GM18502 (cell line): ENCODE results near the gene SIRPB1.
"Not testable (repeated sequence)": the region's sequence is repeated elsewhere in the genome, so short reads cannot be mapped to it uniquely, and the experiment has no call there.

Experiments
- ATAC-seq: cut with Tn5 transposase; IDR thresholded peaks from one replicate; pipeline ENCODE4 v1.9.1; 2021; ENCODE audit warnings: mild to moderate bottlenecking; ENCODE audit not compliant: unreplicated experiment, poor library complexity

SIRPB1 gene

GRCh38 chr20:1637755-1638154, 17.9 kb upstream of the SIRPB1 start:
- no peak for ATAC-seq

DNA sequence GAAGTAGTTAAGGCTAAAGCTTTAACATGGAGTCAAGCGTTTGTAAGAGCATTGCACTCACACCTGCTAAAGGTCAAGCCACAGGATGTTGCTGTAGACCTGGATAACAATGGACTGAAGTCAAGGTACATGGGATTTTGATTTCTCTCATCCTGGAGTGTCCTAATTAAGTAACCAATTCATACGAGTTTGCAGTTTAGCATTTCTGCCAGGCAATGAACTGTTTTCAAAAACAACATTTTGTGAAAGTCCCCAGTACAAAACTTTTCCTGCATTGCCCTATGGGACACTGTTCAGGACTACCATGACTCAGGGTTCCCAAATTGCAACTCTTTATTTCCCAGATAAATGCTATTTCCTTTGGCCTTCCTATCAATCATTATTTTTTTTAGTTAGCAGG, 17.4 kb upstream of the SIRPB1 start:
- no peak for ATAC-seq

DNA sequence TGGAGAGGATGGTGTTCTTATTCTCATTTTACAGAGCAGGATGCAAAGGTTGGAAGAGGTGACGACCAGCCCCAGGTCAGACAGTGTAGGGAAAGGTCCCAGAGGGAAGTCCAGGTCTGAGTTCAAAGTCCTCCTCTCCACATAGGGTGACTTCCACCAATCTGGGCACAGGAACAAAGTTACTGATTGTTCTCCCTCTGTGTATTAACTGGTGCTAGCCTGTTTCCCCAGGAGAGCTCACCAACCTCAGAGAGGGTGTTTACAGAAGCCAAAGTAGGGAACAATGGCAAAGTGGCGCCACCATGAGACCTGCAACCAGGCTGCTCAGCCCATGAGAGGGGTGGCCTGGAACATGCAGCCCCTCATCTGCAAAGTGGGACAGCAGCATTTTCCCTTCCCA, 16.8 kb upstream of the SIRPB1 start:
- no peak for ATAC-seq

DNA sequence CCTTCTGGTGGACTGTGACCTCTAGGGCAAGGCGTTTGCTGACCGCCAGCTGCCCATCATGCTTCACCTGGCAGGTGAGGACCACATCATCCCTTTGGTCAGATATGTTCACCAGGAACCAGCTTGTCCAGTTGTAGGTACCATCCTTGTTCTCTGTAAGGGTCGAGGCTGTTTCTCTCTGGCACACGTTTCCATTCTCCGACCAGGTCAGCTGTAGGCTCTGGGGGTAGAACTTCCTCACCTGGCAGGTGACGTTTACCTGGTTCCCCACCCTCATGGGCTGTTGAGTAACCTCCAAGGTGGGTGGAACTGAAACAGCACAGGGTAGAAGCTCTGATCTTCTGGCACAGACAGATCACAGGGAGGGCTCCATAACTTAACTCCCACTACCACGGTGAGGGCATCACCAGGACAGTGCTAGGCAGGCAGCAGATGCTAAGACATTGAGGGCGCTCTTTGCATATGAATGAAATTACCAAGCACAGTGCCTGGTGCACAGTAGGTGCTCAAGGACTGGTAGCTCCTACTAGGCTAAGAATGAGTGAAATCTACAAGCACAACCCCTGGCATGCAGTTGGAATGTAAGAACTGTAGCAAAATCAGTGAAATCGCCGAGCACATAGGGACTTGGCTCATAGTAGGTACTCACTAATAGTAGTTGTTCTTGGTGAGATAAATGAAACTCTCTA, 15.6 kb upstream of the SIRPB1 start:
- ATAC-seq = no peak

DNA sequence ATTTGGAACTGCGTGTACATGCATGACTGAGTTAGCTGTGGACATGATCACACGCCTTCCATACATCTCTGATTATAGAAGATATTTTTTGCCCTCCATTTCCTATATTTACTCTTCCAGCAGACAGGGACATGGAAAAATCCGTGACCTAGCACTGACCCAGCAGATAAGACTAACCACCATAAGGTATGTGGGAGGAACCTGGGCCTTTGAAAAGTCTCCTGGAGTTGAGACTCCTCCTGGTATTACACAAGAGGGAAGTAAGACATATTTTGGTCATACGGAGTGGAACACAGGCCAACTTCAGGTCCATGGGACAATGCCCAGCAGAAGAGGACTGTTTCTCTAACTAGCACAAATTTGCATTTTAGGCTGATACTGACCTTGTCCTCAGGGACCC, 13.7 kb upstream of the SIRPB1 start:
- no peak for ATAC-seq

- ATAC-seq = no peak
These were observed 12.4 kb upstream of the SIRPB1 start for GRCh38 chr20:1632178-1632577.

DNA sequence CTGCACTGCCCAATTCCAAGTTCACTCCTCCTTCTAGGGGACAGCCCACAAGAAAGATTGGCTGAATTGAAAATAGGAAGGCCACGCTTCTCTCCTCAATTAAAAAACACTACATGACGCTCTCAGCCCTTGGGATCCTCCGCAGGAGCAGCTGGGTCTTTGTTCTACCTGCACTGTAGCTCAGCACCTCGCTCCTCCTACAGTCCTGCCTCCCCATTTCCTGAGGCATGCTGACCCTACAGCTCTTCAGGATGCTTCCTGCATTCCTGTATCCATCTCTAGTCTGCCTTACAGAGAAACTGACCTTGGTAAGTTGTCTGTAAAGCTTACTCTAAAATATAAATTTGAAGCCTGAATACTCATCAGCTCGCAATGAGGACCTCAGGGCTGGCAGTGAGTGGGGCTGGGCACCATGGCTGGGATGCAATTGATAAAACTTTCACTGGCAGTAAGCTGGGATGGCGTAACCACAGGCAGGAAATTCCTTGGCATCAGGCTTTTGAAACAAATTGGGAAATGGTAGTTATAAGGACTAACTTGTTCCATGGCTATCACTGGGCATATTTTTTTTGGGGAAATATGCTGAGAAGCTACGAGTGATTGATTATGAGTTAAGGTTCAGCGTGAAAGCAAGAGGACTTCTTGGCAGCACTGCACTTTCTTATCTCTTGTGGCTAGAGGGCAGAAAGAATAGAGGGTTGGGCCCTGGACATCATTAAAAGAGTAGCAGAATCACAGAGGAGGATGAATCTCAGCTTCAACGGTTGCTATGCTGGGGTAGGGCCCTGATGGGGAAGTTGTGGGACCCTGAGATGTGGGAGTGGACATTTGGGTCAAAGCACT, 11.7 kb upstream of the SIRPB1 start:
- ATAC-seq = no peak

DNA sequence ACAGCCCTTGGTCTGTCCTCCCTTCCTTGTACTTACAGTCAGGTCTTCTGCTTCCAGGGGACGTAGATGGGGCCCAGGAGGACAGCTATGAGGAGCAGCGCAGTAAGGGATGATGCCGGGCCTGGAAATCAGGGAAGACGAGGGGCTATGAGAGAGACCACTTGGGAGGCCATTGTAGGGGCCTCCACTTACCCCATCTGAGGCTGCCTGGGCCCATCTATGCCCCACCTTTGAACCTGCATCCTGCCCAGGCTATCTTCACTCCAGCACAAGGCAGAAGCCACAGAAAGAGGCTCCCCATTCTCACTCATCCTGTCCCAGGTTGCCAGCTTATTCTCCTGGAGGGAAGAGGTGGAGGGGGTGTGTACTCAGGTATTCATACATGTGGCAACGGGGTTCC, 10.4 kb upstream of the SIRPB1 start:
- no peak for ATAC-seq

- no peak for ATAC-seq
These were observed 9.5 kb upstream of the SIRPB1 start for GRCh38 chr20:1629321-1629720.

GRCh38 chr20:1628621-1629020, 8.8 kb upstream of the SIRPB1 start:
- ATAC-seq = no peak

DNA sequence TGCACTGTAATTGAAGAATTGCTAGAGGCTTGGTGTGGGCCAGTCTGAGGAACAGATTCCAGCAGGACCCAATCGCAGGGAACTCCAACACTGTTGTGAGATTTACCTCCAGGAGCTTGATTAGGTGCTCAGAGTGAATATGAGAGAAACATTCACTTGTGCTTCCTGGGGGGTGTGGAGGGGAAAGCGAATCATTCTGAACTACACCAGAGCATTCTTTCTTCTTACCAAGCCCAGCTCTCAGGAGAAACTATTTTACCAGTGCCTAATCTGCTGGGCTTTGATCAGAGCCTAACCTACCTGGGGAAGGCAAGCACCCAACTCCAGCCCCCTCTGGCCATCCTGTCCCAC, 7.4 kb upstream of the SIRPB1 start:
- ATAC-seq = no peak

DNA sequence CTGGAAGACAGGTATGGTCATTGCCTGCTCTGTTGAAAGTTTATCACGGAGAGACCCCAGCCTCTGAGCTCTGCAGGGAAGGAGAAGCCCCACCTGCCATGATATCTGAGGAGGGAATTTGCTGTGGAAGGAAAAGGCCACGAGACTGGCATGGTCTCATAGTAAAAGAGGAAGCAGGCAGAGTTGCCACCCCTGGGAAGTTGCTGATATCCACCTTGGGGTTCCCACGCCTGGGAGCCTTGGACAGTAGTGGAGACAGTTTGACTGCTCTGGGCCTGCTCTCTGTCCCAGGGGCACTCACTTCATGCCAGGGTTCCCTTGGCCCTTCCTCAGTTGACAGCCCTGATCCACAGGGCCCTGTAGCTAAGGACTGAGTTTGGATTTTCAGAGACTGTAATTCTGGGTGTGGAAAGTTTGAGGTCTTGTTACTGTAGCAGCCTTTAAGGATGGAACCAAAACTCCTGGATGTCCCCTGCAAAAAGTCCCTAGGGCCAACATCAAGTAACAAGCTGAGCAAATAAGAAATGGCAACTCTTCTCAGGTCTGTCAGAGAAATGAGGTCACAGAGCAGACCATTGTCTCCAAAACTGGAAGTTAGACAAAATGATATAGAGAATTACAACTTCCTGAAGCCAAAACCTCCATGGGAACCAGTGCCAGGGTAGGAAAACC, 6.9 kb upstream of the SIRPB1 start:
- ATAC-seq = no peak

DNA sequence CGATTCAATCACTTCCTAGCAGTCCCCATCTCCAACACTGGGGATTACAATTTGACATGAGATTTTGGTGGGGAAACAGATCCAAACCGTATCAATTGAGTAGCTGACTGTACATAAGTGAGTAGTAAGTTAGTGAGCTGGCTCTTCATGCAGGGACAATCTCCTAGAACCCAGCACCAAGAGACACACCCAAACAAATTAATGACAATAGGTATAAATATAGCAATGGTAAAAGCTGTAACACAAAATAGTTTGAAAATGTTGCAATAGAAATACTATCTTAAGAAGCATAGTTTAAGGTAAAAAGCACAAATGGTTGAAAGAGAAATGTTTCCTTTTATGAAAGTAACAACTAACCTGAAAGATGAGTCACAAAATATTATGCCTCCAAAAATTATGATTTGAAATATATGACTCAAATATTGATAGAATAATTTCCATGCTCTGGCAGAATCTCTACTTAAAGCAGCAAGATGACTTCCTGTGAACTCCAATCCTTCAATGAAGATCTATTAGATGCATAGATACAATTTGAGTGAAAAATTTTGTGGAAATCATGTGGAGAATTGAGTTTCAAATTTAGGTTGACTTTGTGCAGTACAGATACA, 5.4 kb upstream of the SIRPB1 start:
- ATAC-seq = no peak

GRCh38 chr20:1623501-1624205, 3.8 kb upstream of the SIRPB1 start:
- ATAC-seq = no peak

DNA sequence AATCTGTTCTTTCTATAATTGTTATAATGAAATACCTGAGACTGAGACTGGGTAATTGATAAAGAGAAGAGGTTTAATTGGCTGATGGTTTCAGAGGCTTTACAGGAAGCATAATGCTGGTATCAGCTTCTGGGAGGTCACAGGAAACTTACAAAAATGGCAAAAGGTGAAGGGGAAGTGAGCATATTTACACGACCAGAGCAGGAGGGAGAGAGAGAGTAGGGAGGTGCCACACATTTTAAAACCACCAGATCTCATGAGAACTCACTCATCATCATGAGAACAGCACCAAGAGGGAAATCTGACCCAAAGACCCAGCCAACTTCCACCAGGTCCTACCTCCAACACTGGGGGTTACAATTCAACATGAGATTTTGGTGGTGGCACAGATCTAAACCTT, 2.6 kb upstream of the SIRPB1 start:
- no peak for ATAC-seq

DNA sequence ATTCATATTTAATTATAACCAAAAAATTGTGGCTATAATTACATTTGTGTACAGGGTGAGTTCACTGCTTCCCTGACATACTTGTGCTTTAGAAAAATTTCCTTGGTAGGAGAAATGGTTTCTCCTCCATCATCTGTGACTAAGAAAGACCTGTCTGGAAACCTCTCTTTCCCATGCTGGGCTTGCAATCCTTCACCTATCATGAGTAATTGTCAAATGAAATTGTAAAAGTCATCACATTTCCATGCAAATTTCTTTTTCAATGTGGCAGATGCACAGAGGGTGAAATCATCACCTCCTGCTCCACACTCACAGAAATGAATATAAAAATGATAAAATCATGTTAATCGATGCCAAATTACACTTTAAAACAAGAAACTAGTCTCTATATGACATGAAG, 1.5 kb upstream of the SIRPB1 start:
- no peak for ATAC-seq

GRCh38 chr20:1618954-1619540, 762 bp downstream of the SIRPB1 start:
- ATAC-seq = no peak

DNA sequence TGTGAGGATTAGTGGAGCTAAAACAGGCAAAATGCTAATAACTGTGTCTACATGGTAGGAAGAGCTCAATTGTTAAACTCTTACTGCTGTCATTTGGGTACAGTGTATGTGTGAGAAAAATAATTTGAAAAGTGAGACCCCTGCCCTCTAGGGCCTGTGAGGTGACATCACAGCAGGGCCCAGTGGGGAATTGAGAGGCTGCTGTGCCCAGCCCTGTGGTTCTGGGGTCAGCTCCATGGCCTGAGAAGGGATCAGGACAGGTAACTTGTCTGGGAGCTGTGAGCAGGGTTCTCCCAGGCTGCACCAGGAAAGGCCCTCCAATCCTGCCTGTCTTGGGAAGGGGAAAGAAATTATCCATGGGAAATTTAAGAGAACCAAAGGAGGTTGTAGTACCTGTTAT, 1.3 kb downstream of the SIRPB1 start:
- no peak for ATAC-seq

DNA sequence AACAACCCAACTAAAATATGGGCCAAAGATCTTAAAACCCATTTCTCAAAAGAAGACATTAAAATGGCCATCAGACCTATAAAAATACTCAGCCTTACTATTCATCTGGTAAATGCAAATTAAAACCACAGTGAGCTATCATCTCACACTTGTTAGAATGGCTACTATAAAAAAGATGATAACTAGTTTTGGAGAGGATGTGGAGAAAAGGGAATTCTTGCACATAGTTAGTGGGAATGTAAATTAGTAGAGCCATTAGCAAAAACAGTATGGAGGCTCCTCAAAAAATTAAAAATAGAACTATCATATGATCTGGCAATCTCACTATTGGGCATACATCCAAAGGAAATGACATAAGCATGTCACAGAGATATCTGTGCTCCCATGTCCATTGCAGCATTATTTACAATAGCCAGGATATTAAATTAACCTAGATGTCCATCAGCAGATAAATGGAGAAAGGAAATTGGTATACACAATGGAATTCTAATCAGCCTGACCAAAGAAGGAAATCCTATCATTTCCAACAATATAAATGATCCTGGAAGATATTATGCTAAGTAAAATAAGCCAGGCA, 2.9 kb downstream of the SIRPB1 start:
- no peak for ATAC-seq

- not testable (repeated sequence) for ATAC-seq
These were observed 9.4 kb downstream of the SIRPB1 start for GRCh38 chr20:1610404-1610803.
